HUES64 (cell line): ENCODE results near the gene KRTAP4-7.
"Not testable (repeated sequence)": the region's sequence is repeated elsewhere in the genome, so short reads cannot be mapped to it uniquely, and the experiment has no call there.

Experiments
- H3K27ac ChIP-seq: 2 replicates; pipeline ENCODE4 v1.7.0; 2013; ENCODE audit warnings: low read depth, low read length, inconsistent platforms
- H3K27me3 ChIP-seq: 2 replicates; pipeline ENCODE4 v1.6.1; 2013; ENCODE audit warnings: mild to moderate bottlenecking, low read length; ENCODE audit not compliant: insufficient read depth
- H3K36me3 ChIP-seq: 2 replicates; pipeline ENCODE4 v1.6.1; 2013; ENCODE audit warnings: mild to moderate bottlenecking, low read length; ENCODE audit not compliant: insufficient read depth
- H3K4me1 ChIP-seq: 2 replicates; pipeline ENCODE4 v1.6.1; 2013; ENCODE audit warnings: mild to moderate bottlenecking, low read length, moderate library complexity; ENCODE audit not compliant: insufficient read depth
- H3K4me3 ChIP-seq: 2 replicates; pipeline ENCODE4 v1.5.1; 2013; ENCODE audit warnings: mild to moderate bottlenecking, low read length, moderate library complexity
- H3K9ac ChIP-seq: 2 replicates; pipeline ENCODE4 v1.6.1; 2013; ENCODE audit warnings: mild to moderate bottlenecking, low read depth, low read length
- H3K9me3 ChIP-seq: 2 replicates; pipeline ENCODE4 v1.6.1; 2013; ENCODE audit warnings: low read depth, low read length; ENCODE audit not compliant: insufficient read depth
- WGBS: fragments of 150-250, 120-280 bp; methylation state at CpG from one replicate; pipeline ENCODE4 v1.1.7; 2013; ENCODE audit warnings: missing lambda C conversion rate; 5-methylcytosine and 5-hydroxymethylcytosine counted together

Gene KRTAP4-7

DNA sequence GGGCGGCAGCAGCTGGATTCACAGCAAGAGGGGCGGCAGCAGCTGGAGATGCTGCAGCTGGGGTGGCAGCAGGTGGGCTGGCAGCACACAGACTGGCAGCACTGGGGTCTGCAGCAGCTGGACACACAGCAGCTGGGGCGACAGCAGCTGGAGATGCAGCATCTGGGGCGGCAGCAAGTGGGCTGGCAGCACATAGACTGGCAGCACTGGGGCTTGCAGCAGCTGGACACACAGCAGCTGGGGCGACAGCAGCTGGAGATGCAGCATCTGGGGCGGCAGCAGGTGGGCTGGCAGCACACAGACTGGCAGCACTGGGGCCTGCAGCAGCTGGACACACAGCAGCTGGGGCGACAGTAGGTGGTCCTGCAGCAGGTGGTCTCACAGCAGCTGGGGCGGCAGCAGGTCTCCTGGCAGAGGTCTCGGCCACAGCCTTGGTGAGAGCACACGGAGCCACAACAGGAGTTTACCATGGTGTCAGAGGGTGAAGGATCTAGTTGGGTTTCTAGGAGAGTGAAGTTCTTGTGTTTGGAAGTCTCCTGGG, 34.0 kb downstream of the KRTAP4-7 start, which contains the start of gene KRTAP4-11:
Gene KRTAP4-11, minus strand, starts transcription at position 528 of the 541 bp plus-strand sequence. Its CDS starts 58 bp downstream, at position 470.
- H3K4me3 ChIP-seq, H3K27me3 ChIP-seq, H3K4me1 ChIP-seq, H3K9ac ChIP-seq, H3K27ac ChIP-seq, H3K36me3 ChIP-seq: not testable (repeated sequence)
- peaks cover 10% of the 10 kb centered on the region for H3K9me3 ChIP-seq
- WGBS = 87% methylated on average over 10 of the region's 10 CpGs

DNA sequence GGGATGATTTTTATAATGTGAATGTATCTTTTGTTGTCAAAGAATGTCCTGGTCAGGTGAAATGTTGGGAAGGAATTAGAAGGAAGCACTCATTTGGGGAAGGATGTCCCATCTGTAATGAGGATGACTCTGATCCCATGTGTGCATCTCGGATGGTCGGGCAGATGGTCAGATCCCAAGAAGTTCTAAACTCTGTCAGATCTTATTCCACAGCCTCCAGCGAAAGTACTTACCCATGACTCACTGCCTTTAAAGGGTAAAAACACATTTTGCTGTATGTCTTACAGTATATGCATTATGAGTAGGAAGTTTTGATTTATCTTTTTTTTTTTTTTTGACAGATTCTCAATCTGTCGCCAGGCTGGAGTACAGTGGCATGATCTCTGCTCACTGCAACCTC, 34.8 kb downstream of the KRTAP4-7 start:
- WGBS = 95% methylated on average over 4 of the region's 4 CpGs
- Histone ChIP-seq H3K9ac (no peak overlapping the region), H3K27ac (no peak overlapping the region), H3K4me1 (no peaks in the 10 kb centered on the region), H3K27me3 (no peaks in the 10 kb centered on the region), H3K4me3 (no peak overlapping the region), H3K9me3 (peaks cover 7% of the 10 kb centered on the region; the same call in 1 of the 2 replicates), H3K36me3 (no peaks in the 10 kb centered on the region)

GRCh38 chr17:41119696-41120690, 36.0 kb downstream of the KRTAP4-7 start:
- 89% methylated on average over 10 of the region's 11 CpGs for WGBS
- H3K9ac ChIP-seq, H3K9me3 ChIP-seq, H3K36me3 ChIP-seq, H3K4me3 ChIP-seq, H3K4me1 ChIP-seq, H3K27ac ChIP-seq, H3K27me3 ChIP-seq: not testable (repeated sequence)

DNA sequence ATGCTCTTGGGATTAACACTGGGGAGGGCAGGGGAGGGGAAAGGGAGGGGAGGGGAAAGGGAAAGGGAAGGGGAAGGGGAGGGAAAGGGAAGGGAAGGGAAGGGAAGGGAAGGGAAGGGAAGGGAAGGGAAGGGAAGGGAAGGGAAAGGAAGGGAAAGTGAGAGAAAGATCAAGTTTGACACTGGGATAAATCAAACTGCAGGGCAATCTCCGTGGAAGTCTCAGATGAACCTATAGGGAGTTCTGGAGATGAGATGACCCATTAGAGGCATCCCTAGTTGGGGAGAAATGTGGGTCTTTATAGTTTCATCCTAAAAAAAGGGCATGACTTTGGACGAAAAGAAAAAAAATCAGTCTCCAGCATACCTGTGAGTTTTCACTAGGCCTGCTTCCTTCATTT, 37.8 kb downstream of the KRTAP4-7 start:
- Histone ChIP-seq H3K9ac (no peak overlapping the region), H3K4me1 (no peaks in the 10 kb centered on the region), H3K4me3 (no peak overlapping the region), H3K27ac (no peak overlapping the region), H3K9me3 (peaks cover 5% of the 10 kb centered on the region; the same call in 1 of the 2 replicates), H3K27me3 (no peaks in the 10 kb centered on the region), H3K36me3 (no peaks in the 10 kb centered on the region)
- WGBS = 91% methylated on average over 2 of the region's 2 CpGs

DNA sequence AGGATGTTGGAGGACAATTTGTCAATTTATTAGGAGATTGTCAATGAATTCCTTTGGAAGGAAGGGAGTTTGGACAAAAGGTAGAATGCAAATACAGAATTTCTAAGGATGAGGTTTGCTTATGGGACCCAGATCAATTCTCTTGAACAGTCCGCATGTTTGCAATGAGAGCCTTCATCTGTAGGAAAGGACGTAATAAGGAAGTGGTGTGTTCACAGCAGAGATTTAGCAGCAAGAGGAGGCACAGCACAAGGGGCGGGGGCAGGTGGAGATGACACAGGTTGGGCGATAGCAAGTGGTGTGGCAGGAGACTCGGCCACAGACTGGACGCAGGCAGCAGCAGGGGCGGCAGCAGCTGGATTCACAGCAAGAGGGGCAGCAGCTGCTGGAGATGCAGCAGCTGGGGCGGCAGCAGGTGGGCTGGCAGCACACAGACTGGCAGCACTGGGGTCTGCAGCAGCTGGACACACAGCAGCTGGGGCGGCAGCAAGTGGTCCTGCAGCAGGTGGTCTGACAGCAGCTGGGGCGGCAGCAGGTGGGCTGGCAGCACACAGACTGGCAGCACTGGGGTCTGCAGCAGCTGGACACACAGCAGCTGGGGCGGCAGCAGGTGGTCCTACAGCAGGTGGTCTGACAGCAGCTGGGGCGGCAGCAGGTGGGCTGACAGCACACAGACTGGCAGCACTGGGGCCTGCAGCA, 39.5 kb downstream of the KRTAP4-7 start:
- not testable (repeated sequence) for H3K4me1 ChIP-seq, H3K27ac ChIP-seq

GRCh38 chr17:41123991-41124371, 40.0 kb downstream of the KRTAP4-7 start, which contains the start of gene KRTAP4-12:
TSS of gene KRTAP4-12 (minus strand) at chr17:41124182. CDS start at chr17:41124122, 60 bp downstream.
- not testable (repeated sequence) for H3K4me1 ChIP-seq, H3K27ac ChIP-seq, H3K27me3 ChIP-seq, H3K9ac ChIP-seq, H3K36me3 ChIP-seq, H3K9me3 ChIP-seq, H3K4me3 ChIP-seq
- 82% methylated on average over 3 of the region's 3 CpGs for whole genome bisulfite sequencing

More for the DNA sequence above, 39.5 kb downstream of the KRTAP4-7 start:
- H3K4me3 ChIP-seq, H3K36me3 ChIP-seq, H3K9ac ChIP-seq, H3K27me3 ChIP-seq, H3K9me3 ChIP-seq: not testable (repeated sequence)
- 86% methylated on average over 12 of the region's 12 CpGs for WGBS

GRCh38 chr17:41125064-41125463, 41.1 kb downstream of the KRTAP4-7 start:
- no peak overlapping the region for H3K4me3 ChIP-seq

DNA sequence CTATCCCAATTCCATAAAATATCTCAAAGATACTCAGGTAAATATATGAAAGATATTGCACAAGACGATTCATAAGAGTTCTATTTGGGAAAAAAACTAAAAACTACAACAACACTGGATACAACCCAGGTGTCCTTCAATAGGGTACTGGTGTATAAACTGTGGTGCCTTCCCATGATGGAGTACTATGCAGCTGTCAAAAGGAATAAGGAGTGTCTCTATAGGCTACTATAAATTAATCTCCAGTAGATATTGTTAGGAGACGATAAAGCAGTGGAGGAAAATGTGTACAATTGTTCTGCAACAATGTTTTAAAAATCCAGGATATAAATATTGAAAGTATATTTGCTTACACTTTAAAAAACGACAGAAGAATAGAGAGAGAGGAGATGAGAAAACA, 42.5 kb downstream of the KRTAP4-7 start:
- Histone ChIP-seq H3K9ac (no peak overlapping the region), H3K4me3 (no peak overlapping the region), H3K36me3 (no peaks in the 10 kb centered on the region), H3K9me3 (peaks cover 5% of the 10 kb centered on the region; the same call in 1 of the 2 replicates), H3K27ac (no peak overlapping the region), H3K4me1 (no peaks in the 10 kb centered on the region), H3K27me3 (no peaks in the 10 kb centered on the region)
- whole genome bisulfite sequencing = no CpG with 5 or more reads among the region's 3 CpGs

More at GRCh38 chr17:41125064-41125463, 41.1 kb downstream of the KRTAP4-7 start:
- no peak overlapping the region for H3K9ac ChIP-seq
- 100% methylated on average over 1 of the region's 2 CpGs for WGBS
- H3K36me3 ChIP-seq = no peaks in the 10 kb centered on the region
- no peaks in the 10 kb centered on the region for H3K27me3 ChIP-seq
- peaks cover 5% of the 10 kb centered on the region; the same call in 1 of the 2 replicates for H3K9me3 ChIP-seq
- no peak overlapping the region for H3K27ac ChIP-seq
- H3K4me1 ChIP-seq = no peaks in the 10 kb centered on the region

- H3K9ac ChIP-seq = no peak overlapping the region
- H3K27me3 ChIP-seq = no peaks in the 10 kb centered on the region
- no peaks in the 10 kb centered on the region for H3K36me3 ChIP-seq
- no peaks in the 10 kb centered on the region for H3K4me1 ChIP-seq
- H3K9me3 ChIP-seq = peaks cover 3% of the 10 kb centered on the region; the same call in 1 of the 2 replicates
- no peak overlapping the region for H3K27ac ChIP-seq
- 100% methylated on average over 1 of the region's 1 CpG for WGBS
- no peak overlapping the region for H3K4me3 ChIP-seq
Observed at GRCh38 chr17:41127371-41127770, 43.4 kb downstream of the KRTAP4-7 start.

GRCh38 chr17:41131979-41132378, 48.0 kb downstream of the KRTAP4-7 start:
- no peak overlapping the region for H3K9ac ChIP-seq
- no peaks in the 10 kb centered on the region for H3K36me3 ChIP-seq
- H3K27me3 ChIP-seq = no peaks in the 10 kb centered on the region
- H3K4me3 ChIP-seq = no peak overlapping the region
- no peak overlapping the region for H3K27ac ChIP-seq
- WGBS = 96% methylated on average over 3 of the region's 3 CpGs
- no peaks in the 10 kb centered on the region for H3K4me1 ChIP-seq
- H3K9me3 ChIP-seq = no peaks in the 10 kb centered on the region
